Astrocyte (in vitro differentiated cells and primary cell): ENCODE data around the gene PTPRM. TPM values are rescaled to one million over a fixed set of nuclear protein-coding genes. Genes with fewer than 3 reads are reported as not detected.

Experiments used
- DNase-seq: peaks from one replicate; pipeline ENCODE4 v3.0.0-alpha.2; 2010; ENCODE audit warnings: low read depth
- FAIRE-seq: peaks from 2 replicates; lab custom pipeline; 2011; peaks lifted over from hg19 to GRCh38; lab: Jason Lieb, UNC
- H2AFZ ChIP-seq: 2 replicates; pipeline ENCODE4 v1.6.0; 2012; ENCODE audit warnings: low read depth, low read length, inconsistent platforms
- H3K27ac ChIP-seq: 2 replicates; pipeline ENCODE4 v1.5.1; 2011; ENCODE audit warnings: low read depth, low read length, inconsistent platforms
- H3K27me3 ChIP-seq: 2 replicates; pipeline ENCODE4 v1.6.0; 2011; ENCODE audit warnings: low read length, inconsistent platforms; ENCODE audit not compliant: insufficient read depth
- H3K36me3 ChIP-seq: 2 replicates; pipeline ENCODE4 v1.5.1; 2011; ENCODE audit warnings: low read length, inconsistent platforms; ENCODE audit not compliant: insufficient read depth
- H3K4me1 ChIP-seq: 2 replicates; pipeline ENCODE4 v1.5.1; 2011; ENCODE audit warnings: low read length, inconsistent platforms; ENCODE audit not compliant: insufficient read depth
- H3K4me2 ChIP-seq: 2 replicates; pipeline ENCODE4 v1.6.0; 2012; ENCODE audit warnings: low read length, inconsistent platforms
- H3K4me3 ChIP-seq: 2 replicates; pipeline ENCODE4 v1.5.1; 2011; ENCODE audit warnings: low read depth, mild to moderate bottlenecking, low read length, inconsistent platforms; ENCODE audit not compliant: insufficient read depth
- H3K79me2 ChIP-seq: 2 replicates; pipeline ENCODE4 v1.6.0; 2012; ENCODE audit warnings: mild to moderate bottlenecking, low read length, inconsistent platforms; ENCODE audit not compliant: insufficient read depth
- H3K9ac ChIP-seq: 2 replicates; pipeline ENCODE4 v1.6.0; 2012; ENCODE audit warnings: mild to moderate bottlenecking, low read length, inconsistent platforms
- H3K9me3 ChIP-seq: 2 replicates; pipeline ENCODE4 v1.5.1; 2012; ENCODE audit warnings: low read depth, mild to moderate bottlenecking, low read length, inconsistent platforms; ENCODE audit not compliant: insufficient read depth
- H4K20me1 ChIP-seq: 2 replicates; pipeline ENCODE4 v1.6.0; 2012; ENCODE audit warnings: low read length, inconsistent platforms; ENCODE audit not compliant: insufficient read depth
- H3K27ac Mint-ChIP-seq: one replicate; pipeline ENCODE4 v1.8.0; 2021; ENCODE audit warnings: mild to moderate bottlenecking, mixed read lengths; ENCODE audit not compliant: unreplicated experiment
- H3K27me3 Mint-ChIP-seq: one replicate; pipeline ENCODE4 v1.8.0; 2021; ENCODE audit warnings: low read depth, mixed read lengths; ENCODE audit not compliant: unreplicated experiment
- H3K36me3 Mint-ChIP-seq: one replicate; pipeline ENCODE4 v1.8.0; 2021; ENCODE audit warnings: low read depth, mixed read lengths; ENCODE audit not compliant: unreplicated experiment
- H3K4me1 Mint-ChIP-seq: one replicate; pipeline ENCODE4 v1.8.0; 2021; ENCODE audit warnings: low read depth, mixed read lengths; ENCODE audit not compliant: unreplicated experiment
- H3K4me3 Mint-ChIP-seq: one replicate; pipeline ENCODE4 v1.8.0; 2021; ENCODE audit warnings: mild to moderate bottlenecking, moderate library complexity, mixed read lengths; ENCODE audit not compliant: unreplicated experiment
- H3K9me3 Mint-ChIP-seq: one replicate; pipeline ENCODE4 v1.8.0; 2021; ENCODE audit warnings: mild to moderate bottlenecking, mixed read lengths; ENCODE audit not compliant: unreplicated experiment
- CTCF ChIP-seq: IDR thresholded peaks from 2 replicates; pipeline ENCODE4 v1.5.1; 2011; ENCODE audit warnings: low read depth, mild to moderate bottlenecking, inconsistent platforms, low read length, moderate library complexity; ENCODE audit not compliant: insufficient read depth
- EZH2 ChIP-seq: IDR thresholded peaks from 2 replicates; pipeline ENCODE4 v1.6.1; 2012; ENCODE audit warnings: mild to moderate bottlenecking, low read length, inconsistent platforms; ENCODE audit not compliant: insufficient read depth
- total RNA-seq: library from RNA; stranded (reverse); gene quantifications from 2 replicates; pipeline ENCODE4 v1.2.1, GENCODE V29; 2021

The PTPRM gene
- total RNA-seq, 1 donor from 2014 or later = 59.6 TPM

- FAIRE-seq = no peak
Measured at GRCh38 chr18:8190980-8191379, 623.9 kb downstream of the PTPRM start.

GRCh38 chr18:8194431-8194830 is 627.3 kb downstream of the PTPRM start:
- no peaks in the 10 kb centered on the region for H4K20me1 ChIP-seq
- H3K79me2 ChIP-seq = no peaks in the 10 kb centered on the region
- H3K4me1 Mint-ChIP-seq = no peaks in the 10 kb centered on the region
- no peaks in the 10 kb centered on the region for H3K4me1 ChIP-seq
- no peak overlapping the region for H3K4me3 Mint-ChIP-seq
- peaks cover 2% of the 10 kb centered on the region for H3K36me3 Mint-ChIP-seq
- no peaks in the 10 kb centered on the region for H3K27me3 Mint-ChIP-seq
- FAIRE-seq (no peak), DNase-seq (no peak)
- H3K4me3 ChIP-seq = no peak overlapping the region
- no peak overlapping the region for H3K27ac Mint-ChIP-seq
- no peaks in the 10 kb centered on the region for H3K9me3 ChIP-seq
- H3K4me2 ChIP-seq = no peak overlapping the region
- no peak overlapping the region for H3K9ac ChIP-seq
- H3K27ac ChIP-seq = no peak overlapping the region
- no peaks in the 10 kb centered on the region for H3K36me3 ChIP-seq
- H2AFZ ChIP-seq = no peak overlapping the region
- TF ChIP-seq CTCF = no peak
- no peak for TF ChIP-seq EZH2
- H3K27me3 ChIP-seq = no peaks in the 10 kb centered on the region
- no peaks in the 10 kb centered on the region for H3K9me3 Mint-ChIP-seq

More at GRCh38 chr18:8190980-8191379, 623.9 kb downstream of the PTPRM start:
- no peak overlapping the region for H3K27ac ChIP-seq
- H3K4me1 ChIP-seq = no peaks in the 10 kb centered on the region
- H3K36me3 Mint-ChIP-seq = peaks cover 2% of the 10 kb centered on the region
- no peaks in the 10 kb centered on the region for H3K9me3 ChIP-seq
- no peak overlapping the region for H2AFZ ChIP-seq
- H3K27ac Mint-ChIP-seq = no peak overlapping the region
- no peak for TF ChIP-seq EZH2
- no peak for TF ChIP-seq CTCF
- H3K9me3 Mint-ChIP-seq = no peaks in the 10 kb centered on the region
- no peak overlapping the region for H3K4me3 ChIP-seq
- no peaks in the 10 kb centered on the region for H3K27me3 ChIP-seq
- H3K36me3 ChIP-seq = no peaks in the 10 kb centered on the region
- no peaks in the 10 kb centered on the region for H3K27me3 Mint-ChIP-seq
- no peaks in the 10 kb centered on the region for H3K79me2 ChIP-seq
- no peak overlapping the region for H3K9ac ChIP-seq
- no peak overlapping the region for H3K4me2 ChIP-seq
- H4K20me1 ChIP-seq = no peaks in the 10 kb centered on the region
- DNase-seq = no peak
- H3K4me3 Mint-ChIP-seq = no peak overlapping the region
- H3K4me1 Mint-ChIP-seq = peaks cover 8% of the 10 kb centered on the region

- no peak overlapping the region for H3K4me2 ChIP-seq
- no peaks in the 10 kb centered on the region for H3K27me3 ChIP-seq
- Mint-ChIP-seq H3K9me3 (no peaks in the 10 kb centered on the region), H3K36me3 (peaks cover 2% of the 10 kb centered on the region), H3K4me1 (no peaks in the 10 kb centered on the region), H3K27me3 (no peaks in the 10 kb centered on the region), H3K27ac (no peak overlapping the region), H3K4me3 (no peak overlapping the region)
- DNase-seq (no peak), FAIRE-seq (no peak)
- no peak overlapping the region for H3K9ac ChIP-seq
- H3K79me2 ChIP-seq = no peaks in the 10 kb centered on the region
- H3K27ac ChIP-seq = no peak overlapping the region
- H3K9me3 ChIP-seq = no peaks in the 10 kb centered on the region
- no peak overlapping the region for H2AFZ ChIP-seq
- H3K4me1 ChIP-seq = no peaks in the 10 kb centered on the region
- H4K20me1 ChIP-seq = no peaks in the 10 kb centered on the region
- no peak overlapping the region for H3K4me3 ChIP-seq
- no peaks in the 10 kb centered on the region for H3K36me3 ChIP-seq
- no peak for TF ChIP-seq EZH2
- TF ChIP-seq CTCF = no peak
Measured at GRCh38 chr18:8196238-8196637, 629.1 kb downstream of the PTPRM start.
